ENCODE measurements around the gene NAPA.

The NAPA gene

GRCh38 chr19:47514869-47515588 lies at the start of gene NAPA:
Gene NAPA, minus strand, starts transcription at chr19:47515063. Its CDS starts 123 bp downstream, at chr19:47514940.
- DNase-seq, result peak; percentile 99

- no peak for DNase-seq
Measured at GRCh38 chr19:47564081-47564480, 49.2 kb upstream of the NAPA start.

GRCh38 chr19:47561440-47562057 lies 46.7 kb upstream of the NAPA start:
- DNase-seq, result no peak

GRCh38 chr19:47560999-47561398 lies 46.1 kb upstream of the NAPA start:
- DNase-seq, result no peak

GRCh38 chr19:47550129-47550528 lies 35.3 kb upstream of the NAPA start:
- DNase-seq, result no peak

- no peak for DNase-seq
Measured at GRCh38 chr19:47549261-47549862, 34.5 kb upstream of the NAPA start.

GRCh38 chr19:47547199-47547598 lies 32.3 kb upstream of the NAPA start:
- DNase-seq, result no peak

- no peak for DNase-seq
Measured at GRCh38 chr19:47545061-47545948, 30.4 kb upstream of the NAPA start.

- DNase-seq, result no peak
Measured at GRCh38 chr19:47544476-47544875, 29.6 kb upstream of the NAPA start.

- no peak for DNase-seq
Measured at GRCh38 chr19:47544075-47544474, 29.2 kb upstream of the NAPA start.

GRCh38 chr19:47542030-47542475 lies 27.2 kb upstream of the NAPA start:
- DNase-seq, result no peak

GRCh38 chr19:47541518-47541917 lies 26.7 kb upstream of the NAPA start:
- DNase-seq, result no peak

- DNase-seq, result no peak
Measured at GRCh38 chr19:47540748-47541147, 25.9 kb upstream of the NAPA start.

- no peak for DNase-seq
Measured at GRCh38 chr19:47539747-47540311, 25.0 kb upstream of the NAPA start.

- no peak for DNase-seq
Measured at GRCh38 chr19:47538812-47539211, 23.9 kb upstream of the NAPA start.

- no peak for DNase-seq
Measured at GRCh38 chr19:47537493-47537892, 22.6 kb upstream of the NAPA start.

GRCh38 chr19:47534628-47535027 lies 19.8 kb upstream of the NAPA start:
- DNase-seq, result no peak

GRCh38 chr19:47531640-47532387 lies 17.0 kb upstream of the NAPA start:
- DNase-seq, result no peak

GRCh38 chr19:47529018-47529742 lies 14.3 kb upstream of the NAPA start:
- no peak for DNase-seq

- no peak for DNase-seq
Measured at GRCh38 chr19:47526798-47527197, 11.9 kb upstream of the NAPA start.

- no peak for DNase-seq
Measured at GRCh38 chr19:47523473-47523872, 8.6 kb upstream of the NAPA start.
